ENCODE results near the gene ARVCF.

DNA sequence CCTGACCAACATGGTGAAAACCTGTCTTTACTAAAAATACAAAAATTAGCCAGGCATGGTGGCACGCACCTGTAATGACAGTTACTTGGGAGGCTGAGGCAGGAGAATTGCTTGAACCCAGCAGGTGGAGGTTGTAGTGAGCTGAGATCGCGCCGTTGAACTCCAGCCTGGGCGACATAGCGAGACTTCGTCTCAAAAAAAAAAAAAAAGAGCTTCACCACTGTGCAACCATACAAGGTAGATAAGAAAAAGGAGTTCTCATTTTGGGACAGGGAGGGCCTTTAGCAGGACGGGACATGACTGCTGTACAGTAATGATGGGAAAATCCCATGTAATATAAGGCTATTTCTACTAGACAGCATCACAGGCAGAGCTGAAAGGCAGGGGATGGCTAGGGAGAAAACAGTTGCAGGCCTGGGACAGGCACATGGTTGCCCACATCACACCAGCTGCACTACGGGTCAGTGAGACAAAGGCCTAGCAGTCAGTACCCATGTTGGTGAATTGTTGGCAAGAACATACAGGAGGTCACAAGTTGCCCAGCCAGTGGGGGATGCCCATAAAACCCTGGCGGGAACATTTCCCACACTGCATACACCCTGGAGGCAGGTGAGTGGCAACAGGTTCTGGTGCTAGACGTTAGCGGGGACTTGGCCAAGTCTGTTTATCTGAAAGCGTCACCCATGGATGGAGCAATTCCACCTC is 9.7 kb upstream of the ARVCF start:
- TF ChIP-seq, protein P1, sequence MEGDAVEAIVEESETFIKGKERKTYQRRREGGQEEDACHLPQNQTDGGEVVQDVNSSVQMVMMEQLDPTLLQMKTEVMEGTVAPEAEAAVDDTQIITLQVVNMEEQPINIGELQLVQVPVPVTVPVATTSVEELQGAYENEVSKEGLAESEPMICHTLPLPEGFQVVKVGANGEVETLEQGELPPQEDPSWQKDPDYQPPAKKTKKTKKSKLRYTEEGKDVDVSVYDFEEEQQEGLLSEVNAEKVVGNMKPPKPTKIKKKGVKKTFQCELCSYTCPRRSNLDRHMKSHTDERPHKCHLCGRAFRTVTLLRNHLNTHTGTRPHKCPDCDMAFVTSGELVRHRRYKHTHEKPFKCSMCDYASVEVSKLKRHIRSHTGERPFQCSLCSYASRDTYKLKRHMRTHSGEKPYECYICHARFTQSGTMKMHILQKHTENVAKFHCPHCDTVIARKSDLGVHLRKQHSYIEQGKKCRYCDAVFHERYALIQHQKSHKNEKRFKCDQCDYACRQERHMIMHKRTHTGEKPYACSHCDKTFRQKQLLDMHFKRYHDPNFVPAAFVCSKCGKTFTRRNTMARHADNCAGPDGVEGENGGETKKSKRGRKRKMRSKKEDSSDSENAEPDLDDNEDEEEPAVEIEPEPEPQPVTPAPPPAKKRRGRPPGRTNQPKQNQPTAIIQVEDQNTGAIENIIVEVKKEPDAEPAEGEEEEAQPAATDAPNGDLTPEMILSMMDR (IDR thresholded peaks at IDR 0.05): no peak
- no peak for TF ChIP-seq POLR2A (IDR thresholded peaks at IDR 0.05)
